Measurements from ENCODE around the gene PCDHGC3. TPM values are rescaled to one million over a fixed set of nuclear protein-coding genes. Genes with fewer than 3 reads are reported as not detected.

PCDHGC3 gene
- total RNA-seq, 2 donors from 2014 or later: 13.1 to 22.2 TPM

GRCh38 chr5:141504216-141504615, 28.4 kb downstream of the PCDHGC3 start:
- no peaks in the 10 kb centered on the region for H3K27me3 ChIP-seq
- H3K4me3 ChIP-seq: no peak overlapping the region
- intact Hi-C loops (cut with DNase I): no loop called here
- TF ChIP-seq CTCF (IDR thresholded peaks at IDR 0.05): no peak
- H3K9me3 ChIP-seq: no peaks in the 10 kb centered on the region
- H3K36me3 ChIP-seq: no peaks in the 10 kb centered on the region
- no peak overlapping the region for H3K27ac ChIP-seq
- no peak overlapping the region for H3K9ac ChIP-seq (ENCODE audit: low read depth in 2 of 2, low read length in 2 of 2)
- H3K4me1 ChIP-seq: no peaks in the 10 kb centered on the region
- DNase-seq: no peak

DNA sequence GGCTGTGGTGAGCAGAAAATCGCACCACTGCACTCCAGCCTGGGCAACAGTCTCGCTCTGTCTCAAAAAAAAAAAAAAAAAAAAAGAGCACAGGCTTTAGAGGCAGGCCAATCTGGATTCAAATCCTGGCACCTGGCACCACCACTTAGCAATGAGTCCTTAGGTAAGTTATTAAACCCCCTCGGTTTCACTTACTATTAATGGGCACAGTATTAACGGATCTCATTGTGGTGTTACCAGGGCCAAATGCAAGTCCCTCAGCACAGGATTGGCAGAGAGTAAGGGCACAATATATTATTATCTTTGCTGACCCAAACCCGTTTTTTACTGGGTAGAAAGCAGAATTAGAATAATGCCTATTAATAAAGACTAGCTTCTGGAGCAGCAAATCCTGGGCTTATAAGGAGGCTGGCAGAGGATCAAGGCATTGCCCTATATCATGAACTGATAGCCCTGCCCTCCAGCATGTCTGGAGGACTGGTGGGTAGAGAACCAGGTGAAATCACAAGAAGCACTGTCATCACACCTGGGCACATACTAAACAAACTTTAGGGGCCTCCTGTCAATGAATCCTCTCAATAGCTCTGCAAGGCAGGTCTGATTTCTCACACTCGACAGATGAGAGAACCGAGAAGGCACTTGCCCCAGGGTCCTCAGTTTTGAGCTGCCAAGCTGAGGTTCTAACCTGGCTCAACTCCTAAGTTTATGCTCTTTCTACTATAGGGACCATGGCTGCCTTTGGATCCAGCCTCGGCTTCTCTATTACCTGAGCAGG, 30.8 kb downstream of the PCDHGC3 start:
- no peaks in the 10 kb centered on the region for H3K27me3 ChIP-seq
- intact Hi-C loops (cut with DNase I): no loop called here
- no peak overlapping the region for H3K27ac ChIP-seq
- no peaks in the 10 kb centered on the region for H3K9me3 ChIP-seq
- no peak for TF ChIP-seq CTCF (IDR thresholded peaks at IDR 0.05)
- H3K9ac ChIP-seq (ENCODE audit: low read depth in 2 of 2, low read length in 2 of 2): no peak overlapping the region
- H3K36me3 ChIP-seq: no peaks in the 10 kb centered on the region
- no peaks in the 10 kb centered on the region for H3K4me1 ChIP-seq
- H3K4me3 ChIP-seq: no peak overlapping the region
- DNase-seq: no peak

GRCh38 chr5:141507387-141508091, 31.8 kb downstream of the PCDHGC3 start:
- intact Hi-C loops (cut with DNase I): no loop called here
- Histone ChIP-seq H3K4me1 (no peaks in the 10 kb centered on the region), H3K27me3 (no peaks in the 10 kb centered on the region), H3K27ac (peak overlapping the region; percentile 70), H3K9me3 (no peaks in the 10 kb centered on the region), H3K36me3 (no peaks in the 10 kb centered on the region), H3K4me3 (no peak overlapping the region), H3K9ac (ENCODE audit: low read depth in 2 of 2, low read length in 2 of 2) (peak overlapping the region in 1 of 2 donors; percentile 35)
- TF ChIP-seq CTCF (IDR thresholded peaks at IDR 0.05): no peak
- no peak for DNase-seq

- H3K9me3 ChIP-seq: no peaks in the 10 kb centered on the region
- no peak for DNase-seq
- no peak overlapping the region for H3K9ac ChIP-seq (ENCODE audit: low read depth in 2 of 2, low read length in 2 of 2)
- H3K27me3 ChIP-seq: no peaks in the 10 kb centered on the region
- H3K4me1 ChIP-seq: no peaks in the 10 kb centered on the region
- no peak for TF ChIP-seq CTCF (IDR thresholded peaks at IDR 0.05)
- intact Hi-C loops (cut with DNase I): no loop called here
- peak overlapping the region; percentile 70 for H3K27ac ChIP-seq
- H3K4me3 ChIP-seq: no peak overlapping the region
- no peaks in the 10 kb centered on the region for H3K36me3 ChIP-seq
Measured at GRCh38 chr5:141508440-141508797, 32.7 kb downstream of the PCDHGC3 start.

DNA sequence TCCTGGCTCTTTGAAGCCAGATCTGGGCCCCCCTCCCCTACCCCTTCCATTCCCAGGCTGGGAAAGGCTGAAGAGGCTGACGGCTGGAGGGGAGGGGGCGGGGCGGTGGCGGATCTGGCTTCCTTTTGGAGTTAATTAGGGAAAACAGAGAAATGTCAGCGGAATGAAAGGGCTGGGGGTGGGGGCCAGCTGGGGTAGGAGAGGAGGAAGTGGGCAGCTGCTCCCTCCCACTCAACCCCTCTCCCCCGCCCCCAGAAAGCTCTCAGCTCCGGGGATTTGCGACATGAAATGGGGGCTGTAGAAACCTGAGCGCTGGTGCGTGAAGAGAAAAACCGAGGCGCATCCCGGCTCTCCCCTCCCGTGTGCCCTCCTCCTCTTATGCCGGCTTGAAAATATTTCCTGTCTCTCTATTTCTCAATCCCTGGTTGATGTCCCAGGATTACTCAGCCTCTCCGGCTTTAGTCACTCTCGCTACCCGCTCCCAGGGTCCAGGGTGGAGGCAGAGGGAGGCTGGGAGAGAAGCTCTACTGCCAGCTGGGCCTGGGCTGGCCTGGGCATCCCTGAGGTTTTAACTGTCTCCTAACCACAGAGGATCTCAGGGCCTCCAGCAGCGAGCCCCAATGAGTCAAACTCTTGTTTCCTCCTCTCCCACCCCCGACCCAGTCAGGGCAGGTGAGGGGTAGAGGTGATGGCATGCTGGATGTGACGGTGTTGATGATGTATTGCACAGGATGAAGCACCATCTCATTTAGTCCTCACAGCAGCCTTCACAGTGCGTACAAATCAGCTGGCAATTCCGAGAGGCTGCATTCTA, 33.2 kb downstream of the PCDHGC3 start:
- no peaks in the 10 kb centered on the region for H3K9me3 ChIP-seq
- H3K4me1 ChIP-seq: peaks cover 3% of the 10 kb centered on the region
- intact Hi-C loops (cut with DNase I): no loop called here
- no peak for DNase-seq
- no peaks in the 10 kb centered on the region for H3K27me3 ChIP-seq
- H3K9ac ChIP-seq (ENCODE audit: low read depth in 2 of 2, low read length in 2 of 2): peak overlapping the region in 1 of 2 donors; percentile 43
- no peak for TF ChIP-seq CTCF (IDR thresholded peaks at IDR 0.05)
- H3K36me3 ChIP-seq: no peaks in the 10 kb centered on the region
- no peak overlapping the region for H3K4me3 ChIP-seq
- peak overlapping the region; percentile 70 for H3K27ac ChIP-seq

All from colonic mucosa (tissue), 4 donors.